ENCODE measurements around the gene WRAP53.

The WRAP53 gene

DNA sequence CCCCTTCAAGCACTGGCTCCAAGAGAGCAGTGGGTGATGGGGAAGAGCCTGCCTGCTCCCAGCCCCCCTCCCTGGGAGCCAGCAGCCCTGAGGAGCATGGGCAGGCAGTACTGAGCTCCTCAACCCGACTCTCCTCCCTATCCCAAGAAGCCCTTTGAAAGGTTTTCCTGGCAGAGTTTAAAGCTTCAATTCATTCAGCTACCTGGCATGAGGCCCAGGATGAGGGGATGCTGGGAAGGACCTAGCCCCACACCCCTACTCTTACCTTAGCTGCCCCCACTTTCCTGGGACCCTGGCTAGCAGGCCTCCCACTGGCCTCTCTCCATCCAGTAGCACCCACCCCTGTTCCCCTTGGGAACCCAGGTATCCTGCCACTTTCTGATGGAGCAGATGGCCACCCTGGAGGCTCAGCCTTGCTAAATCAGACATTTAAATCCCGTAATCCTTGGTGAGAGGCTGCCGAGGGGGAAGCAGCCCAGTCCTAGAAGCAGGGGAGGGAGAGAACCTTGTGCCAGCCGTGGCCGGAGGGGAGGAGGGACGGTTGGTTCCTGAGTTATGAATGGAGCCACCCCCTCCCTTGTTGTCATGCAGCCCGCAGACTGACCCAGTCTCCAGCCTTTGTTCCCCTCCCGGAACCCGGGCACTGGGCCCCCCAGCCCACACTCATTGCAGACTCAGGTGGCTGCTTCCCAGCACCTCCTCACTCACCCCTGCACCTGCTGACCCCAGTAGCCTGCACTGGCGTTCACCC lies 20.4 kb upstream of the WRAP53 start:
- Histone ChIP-seq H3K9ac (ENCODE audit: low read length) (no peak overlapping the region), H3K27ac (ENCODE audit: low read depth, low read length) (no peak overlapping the region), H3K27me3 (ENCODE audit: low read length) (no peaks in the 10 kb centered on the region), H3F3A (ENCODE audit: insufficient read depth) (no peaks in the 10 kb centered on the region), H3K4me3 (ENCODE audit: insufficient read depth, low read length, poor library complexity, severe bottlenecking) (no peak overlapping the region), H2AFZ (ENCODE audit: low read depth, low read length, severe bottlenecking) (no peak overlapping the region), H3K9me3 (ENCODE audit: insufficient read depth, low read length) (no peaks in the 10 kb centered on the region), H3K9me2 (replicated peaks; ENCODE audit: insufficient read depth, low read length) (no peaks in the 10 kb centered on the region), H3K36me3 (ENCODE audit: low read length) (peaks cover 4% of the 10 kb centered on the region; the same call in 1 of the 2 replicates), H3K79me2 (ENCODE audit: insufficient read depth, low read length) (no peaks in the 10 kb centered on the region), H4K20me1 (ENCODE audit: low read depth, low read length) (no peaks in the 10 kb centered on the region), H3K4me2 (ENCODE audit: low read depth, low read length, poor library complexity, severe bottlenecking) (no peak overlapping the region)
- no peak for TF ChIP-seq EZH2phosphoT487 (conservative IDR thresholded peaks at IDR 0.05; ENCODE audit: low read length)
- TF ChIP-seq CTCF (IDR thresholded peaks at IDR 0.05; ENCODE audit: insufficient read depth, low read length, poor library complexity, severe bottlenecking): no peak

- H3K27ac ChIP-seq (ENCODE audit: low read depth, low read length): no peak overlapping the region
- no peaks in the 10 kb centered on the region for H3K9me3 ChIP-seq (ENCODE audit: insufficient read depth, low read length)
- no peaks in the 10 kb centered on the region for H4K20me1 ChIP-seq (ENCODE audit: low read depth, low read length)
- no peaks in the 10 kb centered on the region for H3K79me2 ChIP-seq (ENCODE audit: insufficient read depth, low read length)
- H3K27me3 ChIP-seq (ENCODE audit: low read length): no peaks in the 10 kb centered on the region
- no peak overlapping the region for H3K9ac ChIP-seq (ENCODE audit: low read length)
- no peak overlapping the region for H3K4me3 ChIP-seq (ENCODE audit: insufficient read depth, low read length, poor library complexity, severe bottlenecking)
- H2AFZ ChIP-seq (ENCODE audit: low read depth, low read length, severe bottlenecking): no peak overlapping the region
- TF ChIP-seq CTCF (IDR thresholded peaks at IDR 0.05; ENCODE audit: insufficient read depth, low read length, poor library complexity, severe bottlenecking) (no peak), EZH2phosphoT487 (conservative IDR thresholded peaks at IDR 0.05; ENCODE audit: low read length) (no peak)
- H3F3A ChIP-seq (ENCODE audit: insufficient read depth): no peaks in the 10 kb centered on the region
- peaks cover 11% of the 10 kb centered on the region for H3K36me3 ChIP-seq (ENCODE audit: low read length)
- H3K4me2 ChIP-seq (ENCODE audit: low read depth, low read length, poor library complexity, severe bottlenecking): no peak overlapping the region
- H3K9me2 ChIP-seq (replicated peaks; ENCODE audit: insufficient read depth, low read length): no peaks in the 10 kb centered on the region
Measured at GRCh38 chr17:7668482-7668881, 19.8 kb upstream of the WRAP53 start.

DNA sequence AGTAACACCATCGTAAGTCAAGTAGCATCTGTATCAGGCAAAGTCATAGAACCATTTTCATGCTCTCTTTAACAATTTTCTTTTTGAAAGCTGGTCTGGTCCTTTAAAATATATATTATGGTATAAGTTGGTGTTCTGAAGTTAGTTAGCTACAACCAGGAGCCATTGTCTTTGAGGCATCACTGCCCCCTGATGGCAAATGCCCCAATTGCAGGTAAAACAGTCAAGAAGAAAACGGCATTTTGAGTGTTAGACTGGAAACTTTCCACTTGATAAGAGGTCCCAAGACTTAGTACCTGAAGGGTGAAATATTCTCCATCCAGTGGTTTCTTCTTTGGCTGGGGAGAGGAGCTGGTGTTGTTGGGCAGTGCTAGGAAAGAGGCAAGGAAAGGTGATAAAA lies 15.0 kb upstream of the WRAP53 start:
- Histone ChIP-seq H3F3A (ENCODE audit: insufficient read depth) (no peaks in the 10 kb centered on the region), H3K9me3 (ENCODE audit: insufficient read depth, low read length) (no peaks in the 10 kb centered on the region), H3K36me3 (ENCODE audit: low read length) (peaks cover 15% of the 10 kb centered on the region), H3K9me2 (replicated peaks; ENCODE audit: insufficient read depth, low read length) (no peaks in the 10 kb centered on the region), H3K4me2 (ENCODE audit: low read depth, low read length, poor library complexity, severe bottlenecking) (no peak overlapping the region), H4K20me1 (ENCODE audit: low read depth, low read length) (no peaks in the 10 kb centered on the region), H3K79me2 (ENCODE audit: insufficient read depth, low read length) (peaks cover 9% of the 10 kb centered on the region), H3K27ac (ENCODE audit: low read depth, low read length) (no peak overlapping the region), H2AFZ (ENCODE audit: low read depth, low read length, severe bottlenecking) (no peak overlapping the region), H3K9ac (ENCODE audit: low read length) (no peak overlapping the region), H3K4me3 (ENCODE audit: insufficient read depth, low read length, poor library complexity, severe bottlenecking) (no peak overlapping the region), H3K27me3 (ENCODE audit: low read length) (no peaks in the 10 kb centered on the region)
- TF ChIP-seq CTCF (IDR thresholded peaks at IDR 0.05; ENCODE audit: insufficient read depth, low read length, poor library complexity, severe bottlenecking): peak; percentile 74
- no peak for TF ChIP-seq EZH2phosphoT487 (conservative IDR thresholded peaks at IDR 0.05; ENCODE audit: low read length)
